ENCODE results near the gene RNF126. TPM values are rescaled to one million over a fixed set of nuclear protein-coding genes. Genes with fewer than 3 reads are reported as not detected.

RNF126 gene
- total and polyA plus RNA-seq, 2 of the 4 experiments (the other 2 are of a cell fraction): 7.0 to 27.4 TPM

DNA sequence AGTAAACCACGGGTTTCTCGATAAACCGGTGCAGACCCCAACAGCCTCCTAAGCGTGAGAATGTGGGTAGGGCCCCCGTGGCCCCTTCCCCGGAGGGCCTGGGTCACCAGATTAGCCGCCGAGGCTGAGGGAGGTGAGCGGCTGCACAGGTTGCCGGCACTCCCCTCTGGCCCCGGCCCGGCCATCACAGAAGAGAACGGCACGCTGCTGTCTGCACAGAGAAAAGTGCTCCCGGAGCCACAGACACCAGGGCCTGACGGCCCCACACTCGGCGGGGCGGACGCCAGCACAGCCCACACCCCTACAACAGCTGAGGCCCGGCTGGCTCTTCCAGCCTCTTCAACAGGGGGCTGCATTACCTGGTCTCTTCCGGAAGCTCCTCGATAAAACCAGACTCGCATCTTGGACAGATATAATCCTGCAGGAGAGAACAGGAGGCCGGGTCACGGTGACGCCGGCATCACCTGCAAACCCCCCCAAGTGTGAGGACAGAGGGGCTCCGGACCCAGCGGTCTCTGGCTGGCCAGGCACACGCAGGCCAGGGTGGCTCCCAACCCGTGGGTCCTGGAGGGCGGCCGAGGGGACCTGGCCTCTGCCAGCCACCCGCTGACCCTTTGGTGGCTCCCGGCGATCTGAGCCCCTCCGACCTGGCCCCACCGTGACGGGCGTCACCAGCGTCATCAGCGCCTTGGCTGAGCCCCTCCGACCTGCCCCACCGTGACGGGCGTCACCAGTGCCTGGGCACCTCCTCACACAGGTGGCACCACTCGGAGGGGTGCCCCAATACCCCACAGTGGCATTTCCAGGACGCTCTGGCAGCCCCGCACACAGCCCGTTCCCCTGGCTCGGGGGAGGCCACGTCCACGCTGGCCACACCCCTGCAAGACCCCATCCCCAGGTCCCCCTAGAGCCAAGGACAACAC lies 10.3 kb downstream of the RNF126 start:
- Histone ChIP-seq H4K5ac (ENCODE audit: low read depth, low read length) (no peak overlapping the region), H4K91ac (ENCODE audit: insufficient read depth, low read depth, low read length) (no peak overlapping the region), H2BK120ac (ENCODE audit: low read depth, low read length) (no peak overlapping the region), H3K4me1 (ENCODE audit: control insufficient read depth, insufficient read depth, low read length) (no peaks in the 10 kb centered on the region), H2AK9ac (replicated peaks; ENCODE audit: low read depth, low read length, poor library complexity) (no peak overlapping the region), H3K23ac (ENCODE audit: low read depth, low read length) (no peak overlapping the region), H2AFZ (replicated peaks; ENCODE audit: low read length, poor library complexity) (no peak overlapping the region), H3K27ac (ENCODE audit: insufficient read depth, low read length) (no peak overlapping the region), H2AK5ac (ENCODE audit: low read depth, low read length) (no peak overlapping the region), H3K9me3 (ENCODE audit: control insufficient read depth, insufficient read depth, low read length) (no peaks in the 10 kb centered on the region), H3K27me3 (ENCODE audit: control insufficient read depth, insufficient read depth, low read length) (no peaks in the 10 kb centered on the region), H4K20me1 (ENCODE audit: insufficient read depth, low read length) (peaks cover 58% of the 10 kb centered on the region), H2BK15ac (ENCODE audit: low read depth, low read length) (no peak overlapping the region), H3K4me3 (ENCODE audit: insufficient read depth, low read depth, low read length) (no peak overlapping the region), H3K9me1 (ENCODE audit: insufficient read depth, low read length) (no peaks in the 10 kb centered on the region), H3K4me2 (ENCODE audit: low read depth, low read length) (no peak overlapping the region), H3K9ac (ENCODE audit: low read depth, low read length) (no peak overlapping the region), H3K36me3 (ENCODE audit: control insufficient read depth, insufficient read depth, low read length) (peaks cover 40% of the 10 kb centered on the region), H2BK5ac (ENCODE audit: low read depth, low read length, poor library complexity, severe bottlenecking) (no peak overlapping the region), H2BK20ac (ENCODE audit: low read depth, low read length) (no peak overlapping the region), H4K8ac (ENCODE audit: low read depth in 2 of 2, low read length in 2 of 2) (no peak overlapping the region), H3K14ac (replicated peaks; ENCODE audit: low read depth, low read length) (no peak overlapping the region), H3K79me1 (ENCODE audit: low read depth in 1 of 2, low read length in 2 of 2) (peaks cover 0 to 41% of the 10 kb centered on the region in 2 experiments; a peak in 3 of 4 replicates), H3K4ac (ENCODE audit: low read depth, low read length) (no peak overlapping the region), H3K18ac (ENCODE audit: low read depth, low read length) (no peak overlapping the region), H3K56ac (ENCODE audit: extremely low read depth, insufficient read depth, low read length) (no peak overlapping the region)
- WGBS, 2 experiments (ENCODE audit: extremely low coverage in 2 of 2, insufficient read length in 1 of 2): 93% methylated on average over 38 of the region's 54 CpGs; no CpG with 5 or more reads in 1 of the 2 experiments
- in situ Hi-C loops (cut with MboI; ENCODE audit: low sequenced_read_pairs): no loop called here
- no peak for DNase-seq
- no peak for ATAC-seq (ENCODE audit: low read depth)
- intact Hi-C loops (cut with micrococcal nuclease): no loop called here
- no TSS peak for BruUV-seq (replicated peaks)
- ChIA-PET POLR2A (ENCODE audit: unreplicated experiment) (interaction anchor here (0.6 kb wide), 1 partner anchor 140 kb away, joined by 3 read pairs; no protein-coding TSS in a partner anchor), CTCF (no interaction called here)
- dilution Hi-C loops (cut with HindIII; ENCODE audit: low sequenced_read_pairs, unreplicated experiment): no loop called here
- TF ChIP-seq RCOR1 (IDR thresholded peaks at IDR 0.05; ENCODE audit: insufficient replicate concordance, low read length) (no peak), NFE2L2 (IDR thresholded peaks at IDR 0.05; ENCODE audit: low read depth, low read length) (no peak), POLR2A (IDR thresholded peaks at IDR 0.05; ENCODE audit: low read depth, low read length) (no peak), RFX5 (IDR thresholded peaks at IDR 0.05; ENCODE audit: low read depth, low read length) (no peak), CEBPB (IDR thresholded peaks at IDR 0.05; ENCODE audit: low read depth, low read length) (no peak), MAFK (IDR thresholded peaks at IDR 0.05; ENCODE audit: low read depth, low read length) (no peak), CHD1 (IDR thresholded peaks at IDR 0.05; ENCODE audit: low read depth, low read length) (no peak), SMC3 (IDR thresholded peaks at IDR 0.05; ENCODE audit: low read depth, low read length) (no peak), MXI1 (IDR thresholded peaks at IDR 0.05; ENCODE audit: borderline replicate concordance, low read depth, low read length) (no peak), MAZ (IDR thresholded peaks at IDR 0.05; ENCODE audit: borderline replicate concordance, low read depth, low read length) (no peak), FOS (IDR thresholded peaks at IDR 0.05; ENCODE audit: low read depth, low read length) (no peak), BHLHE40 (IDR thresholded peaks at IDR 0.05; ENCODE audit: low read depth, low read length) (no peak), RAD21 (IDR thresholded peaks at IDR 0.05; ENCODE audit: low read length) (no peak)
- TF ChIP-seq, protein P1, sequence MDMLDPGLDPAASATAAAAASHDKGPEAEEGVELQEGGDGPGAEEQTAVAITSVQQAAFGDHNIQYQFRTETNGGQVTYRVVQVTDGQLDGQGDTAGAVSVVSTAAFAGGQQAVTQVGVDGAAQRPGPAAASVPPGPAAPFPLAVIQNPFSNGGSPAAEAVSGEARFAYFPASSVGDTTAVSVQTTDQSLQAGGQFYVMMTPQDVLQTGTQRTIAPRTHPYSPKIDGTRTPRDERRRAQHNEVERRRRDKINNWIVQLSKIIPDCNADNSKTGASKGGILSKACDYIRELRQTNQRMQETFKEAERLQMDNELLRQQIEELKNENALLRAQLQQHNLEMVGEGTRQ (IDR thresholded peaks at IDR 0.05; ENCODE audit: low read depth, low read length): no peak
- TF ChIP-seq, protein P2, sequence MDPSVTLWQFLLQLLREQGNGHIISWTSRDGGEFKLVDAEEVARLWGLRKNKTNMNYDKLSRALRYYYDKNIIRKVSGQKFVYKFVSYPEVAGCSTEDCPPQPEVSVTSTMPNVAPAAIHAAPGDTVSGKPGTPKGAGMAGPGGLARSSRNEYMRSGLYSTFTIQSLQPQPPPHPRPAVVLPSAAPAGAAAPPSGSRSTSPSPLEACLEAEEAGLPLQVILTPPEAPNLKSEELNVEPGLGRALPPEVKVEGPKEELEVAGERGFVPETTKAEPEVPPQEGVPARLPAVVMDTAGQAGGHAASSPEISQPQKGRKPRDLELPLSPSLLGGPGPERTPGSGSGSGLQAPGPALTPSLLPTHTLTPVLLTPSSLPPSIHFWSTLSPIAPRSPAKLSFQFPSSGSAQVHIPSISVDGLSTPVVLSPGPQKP (IDR thresholded peaks at IDR 0.05; ENCODE audit: borderline replicate concordance, low read depth, low read length): no peak
